C4-2B (cell line): ENCODE results near the gene TUBB3.
A peak's percentile ranks its signal among the peaks of the same experiment; 100 is the strongest.
"Not testable (repeated sequence)": the region's sequence is repeated elsewhere in the genome, so short reads cannot be mapped to it uniquely, and the experiment has no call there.

ENCODE experiments used
- H3K27ac ChIP-seq: fragments of 450-650 bp; 2 replicates; pipeline ENCODE4 v1.5.1; 2017
- ZFX ChIP-seq: fragments of 450-650 bp; IDR thresholded peaks from 2 replicates; pipeline ENCODE4 v1.6.1; 2017
- TF ChIP-seq, protein P1 (sequence below): fragments of 450-650 bp; conservative IDR thresholded peaks from 2 replicates; pipeline ENCODE4 v1.5.1; 2017; ENCODE audit warnings: mild to moderate bottlenecking

The TUBB3 gene

DNA sequence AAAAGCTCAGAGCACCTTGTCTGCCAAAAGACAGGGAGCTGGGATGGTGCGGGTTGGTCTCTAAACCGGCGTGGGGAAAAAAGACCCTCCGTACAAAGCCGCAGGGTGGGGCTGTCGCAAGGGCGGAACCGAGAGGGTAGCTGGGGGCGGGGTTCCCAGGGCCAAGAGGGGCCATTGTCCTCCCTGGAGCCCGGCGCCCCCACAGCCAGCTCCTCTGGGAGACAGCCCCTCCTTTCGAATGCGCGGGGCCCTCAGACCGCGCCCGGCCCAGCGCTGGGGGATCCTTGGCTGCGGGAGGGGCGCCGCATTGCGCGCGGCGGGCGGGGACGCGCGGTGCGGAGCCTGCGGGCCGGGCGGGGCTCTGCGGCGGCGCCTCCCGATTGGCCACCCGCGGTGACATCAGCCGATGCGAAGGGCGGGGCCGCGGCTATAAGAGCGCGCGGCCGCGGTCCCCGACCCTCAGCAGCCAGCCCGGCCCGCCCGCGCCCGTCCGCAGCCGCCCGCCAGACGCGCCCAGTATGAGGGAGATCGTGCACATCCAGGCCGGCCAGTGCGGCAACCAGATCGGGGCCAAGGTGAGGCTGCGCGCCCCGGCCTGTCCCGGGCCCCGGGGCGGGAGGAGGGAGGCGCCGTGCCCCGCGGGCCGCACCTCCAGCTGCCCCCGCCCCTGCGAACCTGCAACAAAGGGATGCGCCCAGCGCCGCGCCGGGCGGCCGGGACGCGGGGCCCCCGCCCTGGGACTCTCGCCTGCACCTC, at the start of gene TUBB3:
TUBB3 (plus strand) TSS at position 459 of the 756 bp plus-strand sequence; CDS start at position 519, 60 bp downstream.
- peak within 1 kb of the TSS; percentile 40; the same call in 1 of the 2 replicates for H3K27ac ChIP-seq
- TF ChIP-seq, protein P1, sequence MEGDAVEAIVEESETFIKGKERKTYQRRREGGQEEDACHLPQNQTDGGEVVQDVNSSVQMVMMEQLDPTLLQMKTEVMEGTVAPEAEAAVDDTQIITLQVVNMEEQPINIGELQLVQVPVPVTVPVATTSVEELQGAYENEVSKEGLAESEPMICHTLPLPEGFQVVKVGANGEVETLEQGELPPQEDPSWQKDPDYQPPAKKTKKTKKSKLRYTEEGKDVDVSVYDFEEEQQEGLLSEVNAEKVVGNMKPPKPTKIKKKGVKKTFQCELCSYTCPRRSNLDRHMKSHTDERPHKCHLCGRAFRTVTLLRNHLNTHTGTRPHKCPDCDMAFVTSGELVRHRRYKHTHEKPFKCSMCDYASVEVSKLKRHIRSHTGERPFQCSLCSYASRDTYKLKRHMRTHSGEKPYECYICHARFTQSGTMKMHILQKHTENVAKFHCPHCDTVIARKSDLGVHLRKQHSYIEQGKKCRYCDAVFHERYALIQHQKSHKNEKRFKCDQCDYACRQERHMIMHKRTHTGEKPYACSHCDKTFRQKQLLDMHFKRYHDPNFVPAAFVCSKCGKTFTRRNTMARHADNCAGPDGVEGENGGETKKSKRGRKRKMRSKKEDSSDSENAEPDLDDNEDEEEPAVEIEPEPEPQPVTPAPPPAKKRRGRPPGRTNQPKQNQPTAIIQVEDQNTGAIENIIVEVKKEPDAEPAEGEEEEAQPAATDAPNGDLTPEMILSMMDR: no peak
- TF ChIP-seq ZFX: 0 out of 2 replicates have a peak, but pooled peaks have one; percentile 20

DNA sequence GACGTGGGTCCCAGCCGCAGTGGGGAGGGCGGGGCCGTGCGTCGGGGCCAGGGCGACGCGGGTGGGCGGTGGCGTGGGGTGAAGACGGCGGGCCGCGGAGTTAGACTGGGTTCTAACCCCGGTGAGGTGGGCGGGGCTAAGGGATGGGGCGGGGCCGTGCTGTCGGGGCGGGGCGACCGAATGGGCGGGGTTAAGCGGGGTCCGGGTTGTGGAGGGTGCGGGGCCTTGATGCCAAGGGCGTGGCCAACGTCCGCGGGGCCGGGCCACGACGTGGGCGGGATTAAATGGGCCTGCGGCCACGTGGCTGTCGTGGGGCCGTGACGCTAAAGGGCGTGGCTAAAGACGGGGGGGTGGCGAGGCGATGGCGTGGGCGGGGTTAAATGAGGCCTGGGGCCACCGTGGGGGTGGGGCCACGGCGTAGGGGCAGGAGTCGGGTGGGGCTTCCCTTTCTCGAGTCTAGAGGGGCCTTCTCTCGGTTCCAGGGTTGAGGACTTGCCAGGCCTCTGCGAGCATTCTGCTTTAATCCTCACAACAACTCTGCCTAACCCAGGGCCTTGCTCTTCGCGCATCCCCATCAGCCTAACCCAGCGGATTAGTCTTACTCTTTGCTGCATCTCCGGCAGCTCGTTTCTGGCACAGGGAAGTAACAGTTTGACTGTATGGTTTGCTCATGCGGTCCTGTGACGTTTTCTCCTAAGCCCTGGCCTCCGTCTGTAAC, 49.0 kb upstream of the TUBB3 start:
- TF ChIP-seq, protein P1: no peak
- no peak for TF ChIP-seq ZFX
- H3K27ac ChIP-seq: peak overlapping the region; percentile 96

DNA sequence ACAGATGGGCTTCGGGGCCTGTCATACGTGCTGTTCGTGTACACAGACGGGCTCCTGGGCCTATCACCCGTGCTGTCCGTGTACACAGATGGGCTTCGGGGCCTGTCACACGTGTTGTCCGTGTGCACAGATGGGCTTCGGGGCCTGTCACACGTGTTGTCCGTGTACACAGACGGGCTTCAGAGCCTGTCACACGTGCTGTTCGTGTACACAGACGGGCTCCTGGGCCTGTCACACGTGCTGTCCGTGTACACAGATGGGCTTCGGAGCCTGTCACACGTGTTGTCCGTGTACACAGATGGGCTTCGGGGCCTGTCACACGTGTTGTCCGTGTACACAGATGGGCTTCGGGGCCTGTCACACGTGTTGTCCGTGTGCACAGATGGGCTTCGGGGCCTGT, 44.0 kb upstream of the TUBB3 start:
- H3K27ac ChIP-seq: not testable (repeated sequence)

DNA sequence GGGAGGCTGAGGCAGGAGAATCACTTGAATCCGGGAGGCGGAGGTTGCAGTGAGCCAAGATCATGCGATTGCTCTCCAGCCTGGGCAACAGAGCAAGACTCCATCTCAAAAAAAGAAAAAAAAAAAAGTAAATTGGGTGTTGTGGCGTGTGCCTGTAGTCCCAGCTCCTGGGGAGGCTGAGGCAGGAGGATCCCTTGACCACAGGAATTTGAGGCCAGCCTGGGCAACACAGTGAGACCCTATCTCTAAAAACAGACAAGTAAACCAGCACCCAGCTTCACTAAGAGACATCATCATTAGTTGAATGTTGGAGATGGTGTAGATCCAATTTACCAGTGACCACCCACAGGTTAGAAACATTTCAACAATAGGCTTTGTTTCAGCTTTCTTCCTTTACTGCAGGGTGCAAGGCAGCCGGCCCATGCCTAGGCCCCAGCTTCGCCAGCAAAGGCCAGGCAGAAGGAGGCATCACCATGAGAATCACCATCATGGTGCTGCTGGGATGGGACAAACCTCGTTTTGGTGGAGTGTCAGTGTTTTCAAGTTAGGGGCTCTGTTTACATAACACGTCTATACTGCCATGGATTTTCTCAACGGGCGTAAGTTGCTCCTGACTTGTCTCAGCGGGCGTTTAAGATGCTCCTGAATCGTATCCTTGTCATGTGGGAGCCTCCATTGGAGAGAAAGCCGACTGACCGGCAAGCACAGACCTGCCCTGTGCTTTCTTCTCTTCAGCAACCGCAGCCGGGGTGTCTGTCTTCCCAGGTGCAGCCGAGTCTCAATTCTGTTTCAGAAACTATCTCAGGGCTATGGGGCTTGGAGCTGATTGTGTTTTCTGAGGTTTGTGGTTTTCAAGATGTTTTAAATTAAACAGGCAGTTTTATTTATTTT, 42.4 kb upstream of the TUBB3 start:
- TF ChIP-seq, protein P1: no peak
- TF ChIP-seq ZFX: no peak

DNA sequence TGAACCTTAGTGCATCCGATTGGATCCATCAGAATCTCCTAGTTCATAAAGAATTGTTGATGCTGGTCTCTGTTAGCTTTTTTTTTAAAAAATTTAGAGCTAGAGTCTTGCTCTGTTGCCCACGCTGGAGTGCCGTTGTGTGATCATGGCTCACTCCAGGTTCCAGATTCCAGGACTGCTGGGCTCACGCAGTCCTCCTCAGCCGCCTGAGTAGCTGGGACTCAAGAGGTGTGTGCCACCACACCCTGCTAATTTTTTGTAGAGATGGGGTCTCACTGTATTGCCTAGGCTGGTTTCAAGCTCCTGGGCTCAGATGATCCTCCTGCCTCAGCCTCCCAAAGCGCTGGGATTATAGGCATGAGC, 41.8 kb upstream of the TUBB3 start:
- no peak overlapping the region for H3K27ac ChIP-seq
- TF ChIP-seq, protein P1: no peak
- no peak for TF ChIP-seq ZFX

More for the DNA sequence above, 42.4 kb upstream of the TUBB3 start:
- H3K27ac ChIP-seq: no peak overlapping the region

DNA sequence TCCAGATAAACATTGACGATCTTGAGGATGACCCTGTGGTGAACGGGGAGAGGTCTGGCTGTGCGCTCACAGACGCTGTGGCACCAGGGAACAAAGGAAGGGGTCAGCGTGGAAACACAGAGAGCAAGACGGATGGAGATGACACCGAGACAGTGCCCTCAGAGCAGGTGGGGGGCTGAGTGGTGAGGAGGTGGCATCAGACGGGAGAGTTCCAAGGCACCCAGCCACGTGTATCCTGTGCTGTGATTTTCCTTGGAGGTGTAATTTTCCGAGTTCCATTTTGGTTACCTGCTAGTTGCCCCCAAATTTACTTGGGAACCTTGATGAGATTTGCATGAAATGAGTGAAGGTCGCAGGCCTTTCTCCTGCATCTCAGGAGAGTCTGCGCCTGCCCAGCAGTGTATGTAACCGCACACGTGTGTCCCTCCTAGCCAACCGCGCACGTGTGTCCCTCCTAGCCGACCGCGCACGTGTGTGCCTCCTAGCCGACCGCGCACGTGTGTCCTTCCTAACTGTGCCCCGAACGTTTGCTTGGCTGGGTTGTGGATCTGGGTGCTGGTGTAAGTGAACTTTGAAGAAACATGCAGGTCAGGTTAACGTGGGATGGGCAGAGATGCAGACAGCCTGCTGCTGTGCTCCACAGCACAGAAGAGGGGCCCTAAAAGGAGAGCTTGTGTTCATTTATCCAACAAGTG, 39.6 kb upstream of the TUBB3 start:
- H3K27ac ChIP-seq: no peak overlapping the region
- TF ChIP-seq ZFX: no peak
- TF ChIP-seq, protein P1: no peak

DNA sequence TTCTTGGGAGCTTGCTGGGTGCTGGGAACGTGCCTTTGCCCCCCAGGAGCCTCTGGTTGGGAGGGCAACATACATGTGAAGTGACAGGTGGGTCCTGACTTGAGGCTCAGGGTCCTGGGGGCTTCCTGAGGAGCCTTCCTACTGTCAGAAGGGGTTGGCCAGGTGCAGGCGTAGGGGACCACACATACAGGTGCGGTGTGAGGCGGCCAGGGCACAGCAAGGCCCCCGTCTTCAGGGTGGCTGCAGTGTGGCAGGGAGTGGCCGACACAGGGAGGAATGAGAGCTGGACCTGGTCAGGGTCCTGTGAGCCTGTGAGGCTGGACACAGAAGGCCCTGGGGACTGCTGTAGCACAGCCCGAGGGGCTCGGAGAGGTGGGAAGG, 39.1 kb upstream of the TUBB3 start:
- H3K27ac ChIP-seq: no peak overlapping the region
- TF ChIP-seq, protein P1: no peak
- TF ChIP-seq ZFX: no peak
